Gastroesophageal sphincter (tissue), 4 donors: ENCODE measurements around the gene SLC10A1. TPM values are rescaled to one million over a fixed set of nuclear protein-coding genes. Genes with fewer than 3 reads are reported as not detected.

Source experiments
- ATAC-seq: fragments of 150-250 bp; one replicate; pipeline ENCODE4 v1.9.1; 2016; ENCODE audit warnings: mild to moderate bottlenecking, moderate library complexity
- H3K27ac ChIP-seq, 4 donors: fragments of 200-600 bp; sonication (generic) in 3 of 4; 1 replicate in 3 of 4; 2 replicates in 1 of 4; pipeline ENCODE4 v1.5.1; 2016 to 2019
- H3K27me3 ChIP-seq: fragments of 200-600 bp; sonication (generic); one replicate; pipeline ENCODE4 v1.5.1; 2019
- H3K36me3 ChIP-seq, 2 donors: fragments of 200-600 bp; sonication (generic); one replicate each; pipeline ENCODE4 v1.5.1; 2019; ENCODE audit warnings: control low read depth in 1 of 2
- H3K4me1 ChIP-seq, 3 donors: fragments of 200-600 bp; sonication (generic); 1 replicate in 2 of 3; 2 replicates in 1 of 3; pipeline ENCODE4 v1.5.1; 2016 to 2019; ENCODE audit warnings: control low read depth in 2 of 3
- H3K4me3 ChIP-seq, 2 donors: fragments of 200-600 bp; sonication (generic); one replicate each; pipeline ENCODE4 v1.5.1; 2019; ENCODE audit warnings: mild to moderate bottlenecking in 1 of 2, moderate library complexity in 1 of 2
- H3K9me3 ChIP-seq, 3 donors: fragments of 200-600 bp; sonication (generic); one replicate each; pipeline ENCODE4 v1.5.1; 2017 to 2019; ENCODE audit warnings: control low read depth in 2 of 3
- EP300 ChIP-seq: sonication (generic); formaldehyde crosslinking; IDR thresholded peaks from one replicate; pipeline ENCODE4 v1.6.1; 2017; ENCODE audit warnings: antibody characterized with exemption, mild to moderate bottlenecking
- POLR2A ChIP-seq, 2 donors: fragments of 450-650 bp; IDR thresholded peaks; one replicate each; pipeline ENCODE4 v1.6.1; 2017; ENCODE audit warnings: antibody characterized with exemption in 2 of 2, mild to moderate bottlenecking in 2 of 2, moderate library complexity in 1 of 2
- POLR2AphosphoS5 ChIP-seq: sonication (generic); formaldehyde crosslinking; IDR thresholded peaks from one replicate; pipeline ENCODE4 v1.6.1; 2017; ENCODE audit warnings: antibody characterized with exemption
- WGBS, 2 donors: methylation state at CpG; one replicate each; pipeline ENCODE4 v1.1.5; 2018; ENCODE audit warnings: low coverage in 1 of 2; 5-methylcytosine and 5-hydroxymethylcytosine counted together
- total RNA-seq, 4 donors: library from RNA; depleted of rRNA; stranded (reverse); fragments of >200 nt; gene quantifications; one replicate each; pipeline ENCODE4 v1.1.0, GENCODE V29; 2016
- TF ChIP-seq, protein P1 (sequence below), 4 experiments: fragments of 200-600 bp in 2 of 4; fragments of 450-650 bp in 2 of 4; sonication (generic) in 1 of 4; IDR thresholded peaks; one replicate each; pipeline ENCODE4 v1.5.1; 2017 to 2019; ENCODE audit warnings: antibody characterized with exemption in 4 of 4, mild to moderate bottlenecking in 2 of 4, moderate library complexity in 2 of 4

Gene SLC10A1
- total RNA-seq, 4 donors from 2014 or later = not detected

DNA sequence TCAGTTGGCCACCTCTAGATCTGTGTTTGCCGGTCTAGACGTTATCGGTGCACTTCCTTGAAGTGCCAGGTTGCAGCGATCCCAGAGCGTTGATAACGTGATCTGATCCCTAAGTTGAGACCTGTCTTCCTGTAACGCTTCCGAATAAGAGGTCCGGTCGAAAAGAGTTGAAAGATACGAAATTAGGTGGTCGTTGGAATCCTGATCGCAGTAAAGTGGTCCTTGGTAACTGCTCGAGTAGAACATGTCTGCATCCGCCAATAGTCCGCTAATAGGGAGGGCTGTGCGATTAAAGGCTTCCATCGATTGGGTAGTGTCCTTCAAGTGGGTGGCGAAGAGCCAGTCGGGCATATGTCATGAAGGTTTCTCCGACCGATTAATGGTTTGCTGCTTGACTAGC is 27.4 kb downstream of the SLC10A1 start:
- Histone ChIP-seq H3K27me3 (no peaks in the 10 kb centered on the region), H3K36me3 (peaks cover 20 to 67% of the 10 kb centered on the region in 2 donors), H3K4me1 (peaks cover 15 to 75% (median 19%) of the 10 kb centered on the region in 3 donors), H3K27ac (no peak overlapping the region), H3K9me3 (no peaks in the 10 kb centered on the region), H3K4me3 (peak overlapping the region in 1 of 2 donors; percentile 77)
- 86 to 91% methylated on average over 12 to 21 of the region's 22 CpGs for WGBS, 2 donors
- no peak for ATAC-seq
- no peak for TF ChIP-seq POLR2A (IDR thresholded peaks at IDR 0.05)

DNA sequence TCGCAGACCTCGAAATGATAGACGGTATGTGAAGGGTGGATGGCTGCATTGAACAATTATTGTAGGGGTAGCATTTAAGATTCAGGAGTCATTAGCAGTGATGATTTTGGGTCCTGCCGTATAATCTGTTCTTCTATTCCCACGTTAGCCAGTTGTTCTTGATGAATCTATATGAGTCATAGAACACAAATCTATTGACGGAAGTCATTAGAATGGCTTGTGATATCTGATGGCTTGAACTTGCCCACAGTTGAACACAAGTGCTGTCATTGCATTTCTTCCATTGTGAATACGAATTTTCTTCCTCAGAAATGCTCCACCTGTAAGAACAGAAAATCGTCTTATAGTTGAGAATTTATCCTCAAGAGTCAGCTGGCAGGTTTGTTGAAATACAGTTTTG is 28.2 kb downstream of the SLC10A1 start:
- H3K9me3 ChIP-seq = no peaks in the 10 kb centered on the region
- 63 to 79% methylated on average over 5 to 8 of the region's 8 CpGs for WGBS, 2 donors
- ATAC-seq = no peak
- no peaks in the 10 kb centered on the region for H3K27me3 ChIP-seq
- peaks cover 20 to 59% of the 10 kb centered on the region in 2 donors for H3K36me3 ChIP-seq
- H3K27ac ChIP-seq = peak overlapping the region in 2 of 4 donors; percentile 95 to 99
- peak overlapping the region; percentile 77 to 98 for H3K4me3 ChIP-seq
- peaks cover 15 to 71% (median 19%) of the 10 kb centered on the region in 3 donors for H3K4me1 ChIP-seq
- no peak for TF ChIP-seq POLR2A (IDR thresholded peaks at IDR 0.05)
- no peak for TF ChIP-seq POLR2AphosphoS5
- TF ChIP-seq EP300 = no peak
- TF ChIP-seq, protein P1, sequence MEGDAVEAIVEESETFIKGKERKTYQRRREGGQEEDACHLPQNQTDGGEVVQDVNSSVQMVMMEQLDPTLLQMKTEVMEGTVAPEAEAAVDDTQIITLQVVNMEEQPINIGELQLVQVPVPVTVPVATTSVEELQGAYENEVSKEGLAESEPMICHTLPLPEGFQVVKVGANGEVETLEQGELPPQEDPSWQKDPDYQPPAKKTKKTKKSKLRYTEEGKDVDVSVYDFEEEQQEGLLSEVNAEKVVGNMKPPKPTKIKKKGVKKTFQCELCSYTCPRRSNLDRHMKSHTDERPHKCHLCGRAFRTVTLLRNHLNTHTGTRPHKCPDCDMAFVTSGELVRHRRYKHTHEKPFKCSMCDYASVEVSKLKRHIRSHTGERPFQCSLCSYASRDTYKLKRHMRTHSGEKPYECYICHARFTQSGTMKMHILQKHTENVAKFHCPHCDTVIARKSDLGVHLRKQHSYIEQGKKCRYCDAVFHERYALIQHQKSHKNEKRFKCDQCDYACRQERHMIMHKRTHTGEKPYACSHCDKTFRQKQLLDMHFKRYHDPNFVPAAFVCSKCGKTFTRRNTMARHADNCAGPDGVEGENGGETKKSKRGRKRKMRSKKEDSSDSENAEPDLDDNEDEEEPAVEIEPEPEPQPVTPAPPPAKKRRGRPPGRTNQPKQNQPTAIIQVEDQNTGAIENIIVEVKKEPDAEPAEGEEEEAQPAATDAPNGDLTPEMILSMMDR (IDR thresholded peaks at IDR 0.05) = no peak

DNA sequence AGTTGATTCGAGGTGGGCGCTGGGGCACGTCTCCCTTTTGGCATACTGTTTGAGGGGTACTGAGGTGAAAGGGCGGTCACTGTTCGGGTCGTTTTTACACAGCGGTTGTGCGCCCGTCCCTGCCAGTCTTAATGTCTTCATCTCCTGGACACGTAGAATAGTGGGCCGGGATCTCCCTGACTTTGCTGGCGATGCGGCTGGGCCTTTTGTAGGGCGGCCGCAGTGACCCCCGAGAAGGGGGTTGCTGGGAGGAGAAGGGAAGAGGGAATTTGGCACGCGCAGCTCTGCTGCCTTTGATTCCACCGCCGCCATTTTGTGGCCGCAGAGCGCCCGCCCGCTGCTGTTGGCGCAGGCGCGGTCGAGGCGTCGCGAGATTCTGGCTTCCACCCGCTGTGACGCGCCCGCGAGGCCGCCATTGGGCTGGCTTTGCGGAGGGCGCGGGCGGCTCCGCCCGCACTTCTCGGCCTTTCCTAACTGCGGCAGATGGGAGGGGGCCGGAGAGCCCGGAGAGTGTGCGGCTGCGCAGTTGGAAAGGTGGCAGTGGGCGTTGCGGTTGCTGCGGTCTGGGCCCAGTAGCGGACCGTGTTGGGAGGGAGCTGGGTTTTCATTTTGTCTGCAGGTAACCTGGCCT is 29.6 kb downstream of the SLC10A1 start:
- ATAC-seq = peak; percentile 90
- H3K27ac ChIP-seq = peak overlapping the region; percentile 95 to 100 (median 99)
- H3K4me1 ChIP-seq = peaks cover 15 to 57% (median 19%) of the 10 kb centered on the region in 3 donors
- peak overlapping the region; percentile 77 to 98 for H3K4me3 ChIP-seq
- TF ChIP-seq, protein P1 (IDR thresholded peaks at IDR 0.05) = no peak
- TF ChIP-seq POLR2A (IDR thresholded peaks at IDR 0.05) (peak; percentile 34 to 43), EP300 (no peak), POLR2AphosphoS5 (peak; percentile 92)
- no peaks in the 10 kb centered on the region for H3K27me3 ChIP-seq
- no peaks in the 10 kb centered on the region for H3K9me3 ChIP-seq
- WGBS, 2 donors = 0% methylated on average over 3 of the region's 54 CpGs
- peaks cover 20 to 45% of the 10 kb centered on the region in 2 donors for H3K36me3 ChIP-seq

DNA sequence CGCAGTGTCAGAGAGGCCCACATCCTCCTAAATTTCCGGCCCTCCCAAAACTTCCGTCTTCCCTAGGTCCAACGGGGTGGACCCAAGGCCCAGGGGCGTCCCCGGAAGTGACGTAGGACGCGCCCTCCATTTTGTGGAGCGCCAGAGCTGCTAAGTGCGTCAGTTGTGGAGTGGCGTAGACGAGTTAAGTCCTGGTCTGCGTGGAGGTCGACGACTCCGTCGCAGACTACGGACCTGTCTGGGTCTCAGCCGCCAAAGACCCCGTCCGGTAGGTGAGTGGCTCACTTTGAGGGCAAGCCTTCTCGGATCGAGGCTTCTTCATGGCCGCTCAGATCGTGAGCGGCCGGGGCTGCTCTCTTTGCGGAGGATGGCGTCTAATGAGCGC is 30.1 kb downstream of the SLC10A1 start, which contains the start of gene SRSF5:
Gene SRSF5, plus strand, starts transcription at position 159 of the 385 bp plus-strand sequence. CDS start 1,015 bp downstream, outside the sequence.
- H3K27ac ChIP-seq = peak within 1 kb of the TSS; percentile 95 to 100 (median 99)
- peak; percentile 98 for ATAC-seq
- no CpG with 5 or more reads among the region's 31 CpGs for WGBS, 2 donors
- peak within 1 kb of the TSS; percentile 77 to 98 for H3K4me3 ChIP-seq
- no peaks in the 10 kb centered on the region for H3K27me3 ChIP-seq
- peaks cover 15 to 52% (median 19%) of the 10 kb centered on the region in 3 donors for H3K4me1 ChIP-seq
- no peaks in the 10 kb centered on the region for H3K9me3 ChIP-seq
- TF ChIP-seq POLR2A (IDR thresholded peaks at IDR 0.05) (peak; percentile 99), POLR2AphosphoS5 (peak; percentile 100)
- TF ChIP-seq, protein P1 (IDR thresholded peaks at IDR 0.05) = no peak
- H3K36me3 ChIP-seq = peaks cover 20 to 40% of the 10 kb centered on the region in 2 donors

DNA sequence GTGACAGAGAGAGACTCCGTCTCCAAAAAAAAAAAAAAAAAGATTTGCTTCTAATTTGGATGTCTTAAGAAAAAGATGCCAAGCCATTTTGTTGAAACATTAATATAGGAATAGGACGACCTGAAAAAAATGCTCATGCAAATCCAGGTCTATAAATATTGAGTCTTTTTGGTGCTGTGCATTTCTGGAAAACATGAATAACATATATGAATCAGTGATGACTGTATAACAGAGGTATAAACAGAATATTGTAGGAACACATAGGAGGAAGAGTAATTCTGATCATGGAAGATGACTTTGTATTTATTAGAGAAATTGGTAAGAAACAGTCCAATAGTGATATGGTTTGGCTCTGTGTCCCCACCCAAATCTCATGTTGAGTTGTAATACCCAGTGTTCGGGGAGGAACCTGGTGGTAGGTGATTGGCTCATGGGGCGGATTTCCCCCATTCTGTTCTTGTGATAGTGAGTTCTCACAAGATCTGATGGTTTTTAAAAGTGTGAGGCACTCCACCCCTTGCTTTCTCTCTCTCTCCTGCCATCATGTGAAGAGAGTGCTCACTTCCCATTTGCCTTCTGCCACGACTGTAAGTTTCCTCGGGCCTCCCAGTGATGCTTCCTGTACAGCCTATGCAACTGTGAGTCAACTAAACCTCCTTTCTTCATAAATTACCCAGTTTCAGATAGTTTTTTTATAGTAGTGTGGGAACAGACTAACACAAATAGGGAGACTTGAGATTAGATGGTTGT is 33.1 kb downstream of the SLC10A1 start:
- WGBS, 2 donors = 82 to 88% methylated on average over 5 to 6 of the region's 6 CpGs
- peaks cover 7 to 10% of the 10 kb centered on the region in 2 donors for H3K36me3 ChIP-seq
- no peaks in the 10 kb centered on the region for H3K9me3 ChIP-seq
- H3K4me1 ChIP-seq = peaks cover 7 to 22% (median 11%) of the 10 kb centered on the region in 3 donors
- no peak overlapping the region for H3K4me3 ChIP-seq
- TF ChIP-seq POLR2AphosphoS5 (no peak), EP300 (no peak), POLR2A (IDR thresholded peaks at IDR 0.05) (no peak)
- TF ChIP-seq, protein P1 (IDR thresholded peaks at IDR 0.05) = no peak
- no peak overlapping the region for H3K27ac ChIP-seq
- ATAC-seq = no peak
- peaks cover 3% of the 10 kb centered on the region for H3K27me3 ChIP-seq
